TTC549 (cell line): Measurements from ENCODE around the gene PTPRN2.
"Not testable (repeated sequence)": the region's sequence is repeated elsewhere in the genome, so short reads cannot be mapped to it uniquely, and the experiment has no call there.

Experiments used
- FAIRE-seq: peaks from 2 replicates; lab custom pipeline; 2012; peaks lifted over from hg19 to GRCh38; lab: Jason Lieb, UNC

Gene PTPRN2

GRCh38 chr7:158294468-158295215 lies 293.0 kb downstream of the PTPRN2 start:
- not testable (repeated sequence) for FAIRE-seq

GRCh38 chr7:158292948-158293347 lies 294.7 kb downstream of the PTPRN2 start:
- FAIRE-seq = no peak

GRCh38 chr7:158291998-158292397 lies 295.6 kb downstream of the PTPRN2 start:
- FAIRE-seq = no peak

- FAIRE-seq = no peak
Measured at GRCh38 chr7:158289761-158290523, 297.7 kb downstream of the PTPRN2 start.

- FAIRE-seq = no peak
Measured at GRCh38 chr7:158289231-158289630, 298.4 kb downstream of the PTPRN2 start.

- FAIRE-seq = no peak
Measured at GRCh38 chr7:158286210-158286609, 301.4 kb downstream of the PTPRN2 start.

GRCh38 chr7:158285383-158285770 lies 302.2 kb downstream of the PTPRN2 start:
- no peak for FAIRE-seq

GRCh38 chr7:158284617-158285382 lies 302.8 kb downstream of the PTPRN2 start:
- FAIRE-seq = no peak

GRCh38 chr7:158284121-158284520 lies 303.5 kb downstream of the PTPRN2 start:
- FAIRE-seq = no peak

GRCh38 chr7:158283016-158283974 lies 304.3 kb downstream of the PTPRN2 start:
- FAIRE-seq = no peak

GRCh38 chr7:158282461-158283001 lies 305.1 kb downstream of the PTPRN2 start:
- no peak for FAIRE-seq

- no peak for FAIRE-seq
Measured at GRCh38 chr7:158281441-158281840, 306.2 kb downstream of the PTPRN2 start.

- FAIRE-seq = no peak
Measured at GRCh38 chr7:158280448-158281144, 307.0 kb downstream of the PTPRN2 start.

GRCh38 chr7:158279539-158280447 lies 307.8 kb downstream of the PTPRN2 start:
- no peak for FAIRE-seq

GRCh38 chr7:158278745-158279320 lies 308.8 kb downstream of the PTPRN2 start:
- no peak for FAIRE-seq

- no peak for FAIRE-seq
Measured at GRCh38 chr7:158277219-158278141, 310.1 kb downstream of the PTPRN2 start.

GRCh38 chr7:158276414-158277218 lies 311.0 kb downstream of the PTPRN2 start:
- FAIRE-seq = no peak
